HCT116 (cell line): ENCODE measurements around the gene HHIPL1. TPM values are rescaled to one million over a fixed set of nuclear protein-coding genes. Genes with fewer than 3 reads are reported as not detected.

ENCODE experiments used
- ATAC-seq: fragments of 200-7000 bp; cut with Tn5 transposase; 2 replicates; pipeline ENCODE4 v1.9.1; 2020; ENCODE audit warnings: mild to moderate bottlenecking, moderate library complexity
- BruUV-seq: library from RNA; stranded (reverse); fragments of 400-500 nt; replicated peaks from 2 replicates; lab custom pipeline; 2021; lab: Mats Ljungman, UMichigan
- CTCF ChIA-PET: fragments of 300-600 bp; sonication (Branson Sonifier 250); formaldehyde crosslinking; loops from one replicate; lab custom pipeline; 2021; ENCODE audit warnings: antibody characterized with exemption; lab: Charles Lee
- POLR2A ChIA-PET: fragments of 300-600, 350-600 bp; sonication (Branson Sonifier 250); formaldehyde crosslinking; loops from one replicate; lab custom pipeline; 2021; ENCODE audit warnings: antibody characterized with exemption; lab: Charles Lee
- RAD21 ChIA-PET, 2 experiments: fragments of 300-600 bp; sonication (Branson Sonifier 250); formaldehyde crosslinking; loops; one replicate each; lab custom pipeline; 2023; ENCODE audit warnings: low total read pairs in 2 of 2; ENCODE audit not compliant: uncharacterized antibody in 2 of 2, unreplicated experiment in 2 of 2, low non-redundant PET in 1 of 2; lab: Charles Lee
- DNase-seq: peaks from one replicate; pipeline ENCODE4 v3.0.0-alpha.2; 2010; ENCODE audit warnings: low read depth, low spot score
- H2AFZ ChIP-seq: fragments of 200-600 bp; shearing (Covaris generic), sonication (generic); 2 replicates; pipeline ENCODE4 v1.6.1; 2017; ENCODE audit warnings: low read depth, mixed run types, mixed read lengths, antibody characterized with exemption, low read length; ENCODE audit not compliant: poor library complexity, severe bottlenecking
- H3K27ac ChIP-seq: 2 replicates; pipeline ENCODE4 v1.5.1; 2012; ENCODE audit warnings: low read depth, low read length
- H3K27me3 ChIP-seq: fragments of 200-600 bp; sonication (generic); 2 replicates; pipeline ENCODE4 v1.6.1; 2016; ENCODE audit warnings: mixed run types, low read length, mixed read lengths; ENCODE audit not compliant: insufficient read depth
- H3K36me3 ChIP-seq, 2 experiments: fragments of 200-500 bp in 1 of 2; fragments of 200-600 bp in 1 of 2; sonication (Bioruptor generic) in 1 of 2; sonication (generic) in 1 of 2; 2 replicates each; pipeline versions ENCODE4 v1.5.1 to v1.6.1; 2014 to 2016; ENCODE audit warnings: low read length in 2 of 2, inconsistent platforms in 1 of 2, mixed read lengths in 1 of 2, mixed run types in 1 of 2; ENCODE audit not compliant: insufficient read depth in 2 of 2, control insufficient read depth in 1 of 2
- H3K4me1 ChIP-seq, 2 experiments: fragments of 200-600 bp in 1 of 2; sonication (generic) in 1 of 2; 2 replicates each; pipeline versions ENCODE4 v1.5.1 to v1.6.1; 2012 to 2017; ENCODE audit warnings: low read length in 2 of 2, inconsistent platforms in 1 of 2, mild to moderate bottlenecking in 1 of 2, mixed read lengths in 1 of 2, mixed run types in 1 of 2, moderate library complexity in 1 of 2; ENCODE audit not compliant: insufficient read depth in 2 of 2, control insufficient read depth in 1 of 2
- H3K4me2 ChIP-seq: fragments of 200-600 bp; sonication (generic); 2 replicates; pipeline ENCODE4 v1.6.1; 2017; ENCODE audit warnings: mixed run types, low read length, mixed read lengths
- H3K4me3 ChIP-seq, 2 experiments: fragments of 200-600 bp in 1 of 2; sonication (generic) in 1 of 2; replicated peaks in 1 of 2; 2 replicates each; pipeline ENCODE4 v1.5.1; 2011 to 2016; ENCODE audit warnings: low read length in 2 of 2, control low read depth in 1 of 2, low read depth in 1 of 2, mild to moderate bottlenecking in 1 of 2, mixed read lengths in 1 of 2, mixed run types in 1 of 2
- H3K79me2 ChIP-seq: fragments of 200-600 bp; sonication (generic); 2 replicates; pipeline ENCODE4 v1.6.1; 2017; ENCODE audit warnings: mild to moderate bottlenecking, mixed run types, low read length, moderate library complexity, mixed read lengths; ENCODE audit not compliant: insufficient read depth
- H3K9ac ChIP-seq: fragments of 200-600 bp; sonication (generic); 2 replicates; pipeline ENCODE4 v1.6.1; 2016; ENCODE audit warnings: low read length, mixed read lengths
- H3K9me2 ChIP-seq: fragments of 200-600 bp; sonication (generic), shearing (Covaris generic); 2 replicates; pipeline ENCODE4 v1.6.1; 2017; ENCODE audit warnings: mixed run types, mild to moderate bottlenecking, moderate library complexity; ENCODE audit not compliant: insufficient read depth
- H3K9me3 ChIP-seq, 2 experiments: fragments of 200-500 bp in 1 of 2; fragments of 200-600 bp in 1 of 2; sonication (Bioruptor generic) in 1 of 2; sonication (generic) in 1 of 2; 2 replicates each; pipeline ENCODE4 v1.6.1; 2014 to 2017; ENCODE audit warnings: low read length in 2 of 2, mixed read lengths in 2 of 2, inconsistent platforms in 1 of 2, low read depth in 1 of 2, mild to moderate bottlenecking in 1 of 2, mixed run types in 1 of 2, moderate library complexity in 1 of 2; ENCODE audit not compliant: control insufficient read depth in 1 of 2, insufficient read depth in 1 of 2
- H4K20me1 ChIP-seq: fragments of 200-600 bp; sonication (generic), shearing (Covaris generic); 2 replicates; pipeline ENCODE4 v1.6.1; 2017; ENCODE audit warnings: mixed run types, mild to moderate bottlenecking, moderate library complexity; ENCODE audit not compliant: insufficient read depth
- CBX3 ChIP-seq: IDR thresholded peaks from 2 replicates; pipeline ENCODE4 v1.6.1; 2012; ENCODE audit warnings: low read depth
- ELF1 ChIP-seq: IDR thresholded peaks from 2 replicates; pipeline ENCODE4 v1.6.1; 2012; ENCODE audit warnings: low read depth, borderline replicate concordance
- FOSL1 ChIP-seq: IDR thresholded peaks from 2 replicates; pipeline ENCODE4 v1.6.1; 2012; ENCODE audit warnings: low read depth
- MAX ChIP-seq: IDR thresholded peaks from 2 replicates; pipeline ENCODE4 v1.6.1; 2012
- SIN3A ChIP-seq: IDR thresholded peaks from 2 replicates; pipeline ENCODE4 v1.6.1; 2012; ENCODE audit warnings: low read depth
- SRF ChIP-seq: IDR thresholded peaks from 2 replicates; pipeline ENCODE4 v1.6.1; 2012; ENCODE audit warnings: low read depth
- YY1 ChIP-seq: IDR thresholded peaks from 2 replicates; pipeline ENCODE4 v1.6.1; 2011; ENCODE audit warnings: low read length, low read depth, moderate library complexity, mild to moderate bottlenecking; ENCODE audit not compliant: insufficient replicate concordance; ENCODE audit errors: extremely low read depth
- intact Hi-C: fragments of 100-400 bp; cut with micrococcal nuclease; formaldehyde crosslinking; loops from 2 replicates; pipeline ENCODE4 v1.10.0; 2022
- total RNA-seq: library from RNA; stranded (reverse); gene quantifications from one replicate; pipeline ENCODE4 v1.2.1, GENCODE V29; 2021; ENCODE audit not compliant: unreplicated experiment

HHIPL1 gene
- total RNA-seq, 1 experiment from 2014 or later: not detected

- CTCF ChIA-PET: no interaction called here
Observed at GRCh38 chr14:99689266-99690236, 44.6 kb downstream of the HHIPL1 start.

GRCh38 chr14:99690636-99691035, 45.7 kb downstream of the HHIPL1 start:
- intact Hi-C loops: no loop called here
- Histone ChIP-seq H3K4me1 (peaks cover 4 to 7% of the 10 kb centered on the region in 2 experiments; a peak in 1 of 4 replicates), H3K4me3 (no peak overlapping the region), H3K36me3 (no peaks in the 10 kb centered on the region), H3K4me2 (no peak overlapping the region), H3K9me2 (no peaks in the 10 kb centered on the region), H3K27ac (no peak overlapping the region), H3K79me2 (no peaks in the 10 kb centered on the region), H3K9me3 (no peaks in the 10 kb centered on the region), H4K20me1 (no peaks in the 10 kb centered on the region), H3K9ac (no peak overlapping the region), H3K27me3 (no peaks in the 10 kb centered on the region; the same call in 1 of the 2 replicates), H2AFZ (no peak overlapping the region)
- ChIA-PET CTCF (no interaction called here), POLR2A (no interaction called here), RAD21 (no interaction called here)
- DNase-seq: no peak
- BruUV-seq: no TSS peak
- ATAC-seq: no peak
- no peak for TF ChIP-seq FOSL1
- TF ChIP-seq MAX: no peak
- TF ChIP-seq ELF1: no peak
- TF ChIP-seq SIN3A: no peak
- no peak for TF ChIP-seq YY1
- no peak for TF ChIP-seq SRF

More at GRCh38 chr14:99689266-99690236, 44.6 kb downstream of the HHIPL1 start:
- Histone ChIP-seq H3K79me2 (no peaks in the 10 kb centered on the region), H3K9me2 (no peaks in the 10 kb centered on the region), H2AFZ (no peak overlapping the region), H3K4me2 (no peak overlapping the region), H3K4me3 (no peak overlapping the region), H3K36me3 (no peaks in the 10 kb centered on the region), H3K27ac (no peak overlapping the region), H3K9me3 (no peaks in the 10 kb centered on the region), H3K4me1 (peaks cover 4 to 10% of the 10 kb centered on the region in 2 experiments; a peak in 1 of 4 replicates), H3K27me3 (no peaks in the 10 kb centered on the region; the same call in 1 of the 2 replicates), H4K20me1 (no peaks in the 10 kb centered on the region), H3K9ac (no peak overlapping the region)
- ChIA-PET POLR2A (no interaction called here), RAD21 (no interaction called here)
- no peak for TF ChIP-seq CBX3
- BruUV-seq: no TSS peak
- ATAC-seq (no peak), DNase-seq (no peak)
- intact Hi-C loops: no loop called here
